ENCODE results near the gene UBP1.

DNA sequence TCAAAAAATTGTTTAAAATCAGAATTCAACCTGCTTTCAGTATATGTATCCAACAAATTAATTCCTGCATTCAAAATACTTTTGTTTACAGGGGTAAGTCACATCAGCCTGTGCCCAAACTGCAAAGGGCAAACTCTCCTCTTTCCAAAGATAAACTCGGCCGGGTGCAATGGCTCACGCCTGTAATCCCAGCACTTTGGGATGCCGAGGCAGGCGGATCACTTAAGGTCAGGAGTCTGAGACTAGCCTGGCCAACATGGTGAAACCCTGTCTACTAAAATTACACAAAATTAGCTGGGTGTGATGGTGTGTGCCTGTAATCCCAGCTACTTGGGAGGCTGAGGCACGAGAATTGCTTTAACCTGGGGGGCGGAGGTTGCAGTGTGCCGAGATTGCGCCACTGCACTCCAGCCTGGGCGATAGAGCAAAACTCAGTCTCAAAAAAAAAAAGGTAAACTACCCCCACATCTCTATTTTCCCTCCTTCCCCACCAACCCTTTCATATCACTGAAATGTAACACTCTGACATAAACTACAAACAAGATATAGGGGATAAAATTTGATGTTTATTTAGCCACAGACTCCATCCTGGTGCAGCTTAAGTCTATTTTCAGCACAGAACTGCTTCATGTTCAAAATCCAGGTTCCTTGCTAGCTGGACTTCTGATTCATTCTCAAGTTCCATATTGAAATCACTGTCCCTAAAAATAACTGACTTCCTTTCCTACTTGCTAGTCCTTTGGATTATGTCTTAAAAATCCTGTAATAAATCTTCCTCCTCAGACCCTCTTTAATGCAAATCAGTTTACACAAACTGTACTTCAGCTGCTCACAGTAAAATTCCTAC, 15.4 kb downstream of the UBP1 start:
- TF ChIP-seq, protein P1, sequence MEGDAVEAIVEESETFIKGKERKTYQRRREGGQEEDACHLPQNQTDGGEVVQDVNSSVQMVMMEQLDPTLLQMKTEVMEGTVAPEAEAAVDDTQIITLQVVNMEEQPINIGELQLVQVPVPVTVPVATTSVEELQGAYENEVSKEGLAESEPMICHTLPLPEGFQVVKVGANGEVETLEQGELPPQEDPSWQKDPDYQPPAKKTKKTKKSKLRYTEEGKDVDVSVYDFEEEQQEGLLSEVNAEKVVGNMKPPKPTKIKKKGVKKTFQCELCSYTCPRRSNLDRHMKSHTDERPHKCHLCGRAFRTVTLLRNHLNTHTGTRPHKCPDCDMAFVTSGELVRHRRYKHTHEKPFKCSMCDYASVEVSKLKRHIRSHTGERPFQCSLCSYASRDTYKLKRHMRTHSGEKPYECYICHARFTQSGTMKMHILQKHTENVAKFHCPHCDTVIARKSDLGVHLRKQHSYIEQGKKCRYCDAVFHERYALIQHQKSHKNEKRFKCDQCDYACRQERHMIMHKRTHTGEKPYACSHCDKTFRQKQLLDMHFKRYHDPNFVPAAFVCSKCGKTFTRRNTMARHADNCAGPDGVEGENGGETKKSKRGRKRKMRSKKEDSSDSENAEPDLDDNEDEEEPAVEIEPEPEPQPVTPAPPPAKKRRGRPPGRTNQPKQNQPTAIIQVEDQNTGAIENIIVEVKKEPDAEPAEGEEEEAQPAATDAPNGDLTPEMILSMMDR (IDR thresholded peaks at IDR 0.05) = no peak
- TF ChIP-seq EZH2 (IDR thresholded peaks at IDR 0.05; ENCODE audit: borderline replicate concordance, insufficient read depth, low read depth, low read length, poor library complexity, severe bottlenecking) = no peak
